Stimulated activated CD4-positive, alpha-beta T cell treated with anti-CD3 and anti-CD28 coated beads, TNF-alpha, amount 100 ng/mL, for 1 hour (primary cell): ENCODE measurements around the gene EVX1.

Source experiments
- DNase-seq, 3 donors: peaks; one replicate each; pipeline ENCODE4 v3.0.0-alpha.2; 2020; ENCODE audit warnings: low read depth in 3 of 3, low spot score in 1 of 3

The EVX1 gene

DNA sequence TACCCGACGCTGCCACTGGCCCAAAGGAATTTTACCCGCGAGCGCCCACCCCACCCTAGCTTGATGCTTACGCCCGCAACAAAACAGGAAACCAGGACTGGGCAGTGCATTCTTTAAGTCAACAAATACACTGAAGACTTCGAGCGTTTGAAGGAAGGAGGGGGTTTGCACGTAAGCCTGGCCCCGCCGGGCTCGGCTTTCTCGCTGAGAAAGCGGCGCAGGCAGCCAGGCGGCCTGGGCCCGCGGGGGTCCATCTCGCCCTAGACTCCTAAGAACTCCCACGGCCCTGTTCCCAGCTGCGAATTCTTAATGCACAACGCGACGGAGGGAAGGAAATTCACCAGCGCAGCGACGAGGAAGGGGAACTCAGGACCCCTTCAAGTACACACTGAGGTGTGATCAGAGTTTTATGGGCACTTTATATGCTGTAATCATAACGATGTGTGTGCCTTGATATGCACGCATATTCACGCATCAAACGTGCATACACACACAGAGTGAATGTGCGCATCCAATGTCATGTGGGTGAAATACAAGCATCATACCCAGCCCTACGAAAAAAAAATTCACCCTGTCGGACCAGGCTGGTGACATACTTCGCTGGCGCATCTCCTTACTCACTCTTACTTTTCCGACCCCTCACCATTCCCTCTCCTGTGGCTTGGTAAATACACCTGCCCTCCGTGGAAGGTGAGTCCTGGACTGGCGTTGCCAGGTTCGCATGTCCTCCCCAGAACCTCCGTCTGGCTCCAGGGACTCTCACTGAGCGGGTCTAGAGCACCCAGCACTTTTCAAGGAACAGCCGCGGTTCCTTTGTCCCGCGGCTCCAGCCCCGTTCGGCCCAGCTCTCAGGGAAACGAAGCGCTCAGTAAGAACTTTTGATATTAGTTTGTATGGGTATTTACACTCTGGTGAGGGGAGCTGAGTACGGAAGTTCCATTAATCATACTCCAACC lies 37.0 kb upstream of the EVX1 start:
- no peak for DNase-seq

DNA sequence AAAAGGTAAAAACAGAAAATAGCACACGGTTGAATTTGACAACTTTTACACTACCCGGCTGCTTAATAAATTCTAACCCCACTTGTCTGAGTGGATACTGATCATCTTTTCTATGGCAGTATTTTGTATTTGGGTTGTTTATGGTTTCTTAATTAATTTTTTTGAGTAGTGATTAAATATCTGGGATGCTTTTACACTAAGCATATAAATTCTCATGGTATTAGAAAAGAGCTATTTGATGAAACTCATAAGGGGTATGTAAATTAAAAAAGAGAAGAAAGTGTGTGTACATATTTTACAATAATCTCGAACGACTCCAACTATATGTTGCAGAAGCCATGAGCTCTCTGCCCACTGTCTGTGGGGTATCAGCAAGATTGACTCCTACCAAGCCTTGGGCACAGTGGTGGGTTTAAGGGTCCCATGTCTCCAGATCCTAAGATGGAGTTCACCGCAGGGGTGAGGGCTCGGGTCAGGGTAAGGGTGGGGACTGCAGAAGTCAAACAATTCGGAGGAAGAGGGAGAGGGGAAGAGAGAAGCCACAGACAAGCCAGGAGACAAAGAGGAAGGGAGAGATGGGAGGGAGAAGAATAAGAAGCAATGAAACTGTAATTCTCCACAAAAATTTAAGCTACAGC lies 35.1 kb upstream of the EVX1 start:
- no peak for DNase-seq

DNA sequence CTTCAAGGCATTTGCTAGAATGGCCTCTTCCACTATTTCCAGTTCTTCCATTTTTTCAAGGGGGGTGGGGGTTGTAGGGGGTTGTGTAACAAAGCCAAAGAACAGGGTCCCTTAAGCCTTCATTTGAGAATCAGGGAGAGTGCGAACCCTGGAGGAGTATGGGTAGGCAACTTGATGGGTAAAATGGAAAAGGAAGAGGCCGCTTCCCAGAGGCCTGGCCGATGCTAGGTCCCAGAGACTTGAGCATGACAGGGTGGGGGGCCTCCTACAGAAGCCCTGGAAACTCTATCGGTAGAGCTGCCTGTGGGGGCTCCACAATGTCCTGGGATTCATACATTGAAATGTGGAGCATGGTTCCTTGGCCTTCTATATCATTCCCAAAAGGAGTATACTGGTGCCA lies 33.6 kb upstream of the EVX1 start:
- DNase-seq, result no peak

DNA sequence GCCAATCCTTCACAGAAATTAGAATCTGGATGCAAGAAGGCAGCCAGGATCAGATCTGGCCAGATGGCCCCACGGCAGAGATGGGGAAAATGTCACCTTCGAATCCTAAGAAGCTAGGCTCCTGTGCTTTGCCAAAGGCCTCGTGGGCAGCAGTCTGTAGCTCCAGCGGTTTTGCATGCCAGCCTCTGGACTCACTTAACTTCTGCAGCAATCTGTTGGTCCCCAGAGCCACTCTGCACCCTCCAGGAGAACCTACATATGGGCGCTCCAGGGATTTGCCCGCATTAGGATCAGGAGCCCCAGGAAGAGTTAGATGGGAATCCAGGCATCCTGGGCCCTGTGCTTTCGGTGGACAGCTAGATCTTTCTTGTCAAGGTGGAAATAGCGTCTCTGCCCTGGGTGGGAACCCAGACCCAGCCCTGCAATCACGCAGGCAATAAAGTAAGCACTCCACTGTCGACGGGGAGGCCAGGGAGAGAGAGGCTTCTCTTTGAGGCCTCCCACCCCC lies 32.6 kb upstream of the EVX1 start:
- no peak for DNase-seq

- DNase-seq, result no peak
Measured at GRCh38 chr7:27210441-27211083, 32.0 kb upstream of the EVX1 start.

DNA sequence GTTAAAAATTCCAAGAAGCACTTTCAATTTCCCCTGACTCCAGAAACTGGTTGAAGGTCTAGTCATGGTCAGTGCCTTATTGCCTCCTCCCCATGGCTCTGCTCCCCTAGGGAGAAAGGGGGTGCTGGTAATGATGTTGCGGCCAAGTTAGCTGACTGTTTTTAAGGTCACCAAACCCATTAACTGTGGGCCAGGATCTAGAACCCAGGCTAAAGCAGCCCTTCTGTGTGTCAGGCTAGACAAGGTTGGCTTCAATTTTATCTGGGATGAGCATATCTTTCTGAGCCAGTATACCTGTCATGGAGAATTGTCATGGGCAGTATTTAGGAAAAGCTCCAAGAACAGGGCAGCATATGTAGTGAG lies 31.5 kb upstream of the EVX1 start:
- DNase-seq, result no peak

- DNase-seq, result no peak
Measured at GRCh38 chr7:27211764-27212204, 30.8 kb upstream of the EVX1 start.

- no peak for DNase-seq
Measured at GRCh38 chr7:27212497-27213432, 29.8 kb upstream of the EVX1 start.

- DNase-seq, result no peak
Measured at GRCh38 chr7:27213433-27214238, 29.0 kb upstream of the EVX1 start.

DNA sequence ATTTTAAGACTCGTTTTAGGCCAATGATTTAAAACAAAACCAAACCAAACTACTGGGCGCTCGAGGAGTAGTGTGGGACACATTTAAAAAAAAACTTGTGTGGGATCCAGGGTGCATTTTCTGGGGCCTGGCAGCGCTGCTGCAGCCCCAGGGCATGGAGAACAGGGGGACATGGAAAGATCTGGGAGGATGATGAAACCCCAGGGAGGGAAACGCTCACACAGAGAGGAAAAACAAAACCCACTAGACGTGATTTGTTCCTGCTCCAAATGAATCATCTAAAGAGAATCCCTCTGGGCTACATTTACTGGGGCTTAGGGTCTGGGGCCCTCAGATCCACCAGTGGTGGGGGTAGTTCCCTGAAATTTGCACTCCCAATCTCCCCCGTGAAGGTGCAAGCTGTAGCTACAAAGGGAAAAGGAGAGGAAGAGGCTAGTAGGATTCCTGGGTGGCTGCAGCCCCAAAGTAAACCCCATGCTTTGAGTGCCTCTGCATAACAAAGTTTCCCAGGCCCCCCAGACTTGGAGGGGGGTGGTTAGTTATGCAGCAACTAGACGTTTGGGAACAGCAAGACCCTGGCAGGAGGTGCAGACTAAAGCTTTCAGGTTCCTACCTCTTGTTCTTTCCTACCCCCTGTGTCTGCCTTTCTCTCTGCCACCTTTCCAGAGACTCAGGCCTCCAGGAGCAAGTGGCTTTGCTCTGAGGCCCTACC lies 28.2 kb upstream of the EVX1 start:
- DNase-seq, result no peak

- no peak for DNase-seq
Measured at GRCh38 chr7:27215356-27215755, 27.2 kb upstream of the EVX1 start.

- no peak for DNase-seq
Measured at GRCh38 chr7:27217951-27218350, 24.7 kb upstream of the EVX1 start.

GRCh38 chr7:27219821-27220220 lies 22.8 kb upstream of the EVX1 start:
- no peak for DNase-seq

DNA sequence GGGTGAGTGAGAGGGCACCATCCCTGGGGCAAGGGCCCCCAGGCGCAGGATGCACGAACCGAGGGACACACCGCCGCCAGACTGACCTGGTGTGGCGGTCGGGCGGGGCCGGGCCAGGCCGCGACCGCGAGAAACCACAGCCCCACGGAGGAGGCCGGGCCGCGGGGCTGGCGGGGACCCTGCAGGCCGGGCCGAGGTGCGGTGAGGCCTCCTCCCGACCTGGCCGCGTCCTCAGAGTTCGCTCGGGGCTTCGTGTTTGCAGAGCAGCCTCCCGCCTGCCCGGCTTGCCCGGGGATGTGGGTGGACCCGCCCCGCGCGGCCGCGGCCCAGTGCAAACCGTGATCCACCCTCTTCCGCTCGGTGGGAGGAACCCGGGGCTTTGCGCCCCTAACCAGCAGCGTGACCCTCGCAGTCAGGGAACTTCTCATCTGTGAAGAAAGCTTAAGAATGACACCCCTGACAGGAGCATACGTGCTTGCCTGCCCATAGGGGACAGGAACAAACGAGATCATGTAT lies 22.1 kb upstream of the EVX1 start:
- no peak for DNase-seq

DNA sequence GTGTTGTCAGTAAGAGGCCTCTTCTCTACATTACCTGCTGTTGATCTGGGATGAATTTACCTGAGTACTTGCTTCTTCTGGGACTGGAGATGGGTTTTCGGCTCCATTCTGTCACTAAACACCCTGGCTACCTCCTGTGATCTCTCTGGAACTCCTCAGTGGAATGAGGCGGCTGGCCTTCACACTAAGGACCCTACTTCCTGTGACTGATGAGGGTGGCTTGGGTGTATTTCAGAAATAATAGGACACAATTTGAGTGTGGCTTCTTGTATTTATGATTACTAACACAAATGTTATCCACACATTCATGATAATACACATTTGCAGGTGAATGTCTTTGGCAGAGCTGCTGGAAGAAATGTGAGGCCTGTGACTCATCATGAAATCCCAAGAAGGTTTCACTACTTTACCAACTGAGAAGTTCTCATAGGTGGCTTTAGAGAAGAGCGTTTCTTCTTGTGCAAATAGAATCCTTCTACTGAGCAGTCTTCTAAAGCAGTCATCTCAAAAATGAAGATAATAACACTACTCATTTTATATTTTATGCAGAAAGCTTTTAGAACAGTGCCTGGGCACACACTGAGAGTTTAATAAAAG lies 21.3 kb upstream of the EVX1 start:
- no peak for DNase-seq

DNA sequence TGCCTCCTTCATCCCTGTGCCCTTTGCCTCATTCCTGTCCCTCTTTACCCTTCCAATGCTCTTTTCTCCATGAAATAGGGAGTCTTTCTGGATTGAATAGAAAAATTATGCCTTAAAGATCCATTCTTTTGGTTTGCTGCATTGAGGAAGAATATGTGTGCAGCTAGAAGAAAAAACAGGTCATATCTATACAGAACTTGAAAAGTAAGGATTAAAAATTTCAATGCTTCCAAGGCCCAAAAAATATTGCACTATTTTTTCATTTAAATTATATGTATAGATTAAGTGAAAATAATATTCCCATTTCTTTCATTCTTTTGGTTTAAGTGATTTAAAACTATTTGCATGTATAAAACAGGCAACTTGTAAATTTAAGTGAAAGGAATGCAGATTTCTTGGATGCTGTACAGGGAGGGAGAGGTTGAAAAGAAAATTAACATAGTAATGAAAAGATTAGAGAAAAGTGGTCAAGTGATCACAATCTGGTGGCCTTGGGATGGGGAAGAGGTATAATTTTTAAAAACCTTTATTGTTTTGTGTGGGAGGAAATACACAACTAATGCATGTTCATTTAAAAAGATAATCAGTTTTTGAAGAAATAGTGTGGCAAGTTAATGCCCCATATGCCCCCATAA lies 18.5 kb upstream of the EVX1 start:
- DNase-seq, result no peak

DNA sequence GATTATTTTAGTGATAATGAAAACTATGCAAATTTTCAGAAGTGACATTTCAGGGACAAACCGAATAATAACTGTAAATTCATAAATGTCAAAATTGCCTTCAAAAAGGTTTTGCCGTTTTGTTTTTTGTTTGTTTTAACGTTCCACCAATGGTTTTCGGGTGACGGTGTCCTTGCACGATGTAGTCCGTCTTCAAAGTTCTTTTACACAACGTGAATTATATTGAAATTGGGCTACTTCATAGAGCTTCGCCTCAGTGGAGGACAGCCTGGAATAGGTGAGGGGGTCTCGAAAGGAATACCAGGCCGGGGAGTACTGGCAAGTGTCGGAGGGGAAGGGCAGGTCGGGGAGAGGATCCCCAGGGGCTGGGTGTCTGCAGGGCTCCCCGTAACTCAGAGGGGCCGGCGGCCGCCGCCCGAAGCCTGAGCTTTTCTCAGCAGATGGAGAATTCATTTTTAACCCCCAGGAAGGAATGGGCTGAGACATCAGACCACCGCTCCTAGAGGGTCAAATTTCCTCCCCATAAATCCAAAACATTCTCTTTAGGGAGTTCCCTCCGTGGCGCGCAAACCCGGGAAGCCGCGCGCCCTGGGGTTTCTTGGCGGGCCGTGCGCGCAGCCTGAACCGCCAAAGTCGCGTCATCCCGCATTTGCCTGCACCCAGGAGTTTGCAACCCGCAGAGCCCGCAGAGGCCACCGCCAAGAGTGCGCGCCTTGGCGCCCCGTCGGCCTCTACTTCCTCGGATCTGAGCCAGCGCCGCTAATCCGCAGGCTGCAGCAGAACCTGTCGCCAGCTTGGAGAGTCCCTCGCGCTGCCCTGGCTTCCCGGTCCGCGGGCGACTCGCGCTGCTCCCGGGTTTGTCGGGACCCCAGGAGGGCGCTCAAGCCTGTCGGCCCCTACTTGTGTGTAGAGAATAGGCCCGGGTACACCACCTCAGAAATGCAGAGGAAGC lies 17.3 kb upstream of the EVX1 start:
- no peak for DNase-seq
